HFFc6 (cell line): ENCODE results near the gene TFCP2L1. TPM values are rescaled to one million over a fixed set of nuclear protein-coding genes. Genes with fewer than 3 reads are reported as not detected.
"Not testable (repeated sequence)": the region's sequence is repeated elsewhere in the genome, so short reads cannot be mapped to it uniquely, and the experiment has no call there.

Experiments
- DNase-seq: peaks from one replicate; pipeline ENCODE4 v3.0.0-alpha.2; 2018
- H3K27ac Mint-ChIP-seq: 2 replicates; pipeline ENCODE4 v1.8.0; 2020; ENCODE audit warnings: mild to moderate bottlenecking, mixed read lengths
- H3K27me3 Mint-ChIP-seq: 2 replicates; pipeline ENCODE4 v1.8.0; 2021; ENCODE audit warnings: mild to moderate bottlenecking, moderate library complexity, mixed read lengths; ENCODE audit not compliant: insufficient read depth
- H3K36me3 Mint-ChIP-seq: 2 replicates; pipeline ENCODE4 v1.8.0; 2021; ENCODE audit warnings: low read depth, mixed read lengths
- H3K4me1 Mint-ChIP-seq: 2 replicates; pipeline ENCODE4 v1.8.0; 2020; ENCODE audit warnings: low read depth, mixed read lengths
- H3K4me3 Mint-ChIP-seq: 2 replicates; pipeline ENCODE4 v1.8.0; 2020; ENCODE audit warnings: mild to moderate bottlenecking, moderate library complexity, mixed read lengths
- H3K9me3 Mint-ChIP-seq: 2 replicates; pipeline ENCODE4 v1.8.0; 2020; ENCODE audit warnings: mild to moderate bottlenecking, mixed read lengths
- total RNA-seq, 6 experiments: library from RNA; stranded (reverse); fragmentation: NEBNext Ultra II Directional; extraction: Animal tissue kit (Norgen Biotek cat#: 25700); gene quantifications; 2 replicates in 1 of 6; 3 replicates in 5 of 6; pipeline ENCODE4 v1.2.3, GENCODE V29; 2021
- TF ChIP-seq, protein P1 (sequence below): fragments of 200-600 bp; sonication (generic); IDR thresholded peaks from 2 replicates; pipeline ENCODE4 v1.5.0; 2021; ENCODE audit warnings: antibody characterized with exemption, mild to moderate bottlenecking

TFCP2L1 gene
- total RNA-seq, 6 experiments from 2014 or later = 0.03 TPM; not detected in 5

DNA sequence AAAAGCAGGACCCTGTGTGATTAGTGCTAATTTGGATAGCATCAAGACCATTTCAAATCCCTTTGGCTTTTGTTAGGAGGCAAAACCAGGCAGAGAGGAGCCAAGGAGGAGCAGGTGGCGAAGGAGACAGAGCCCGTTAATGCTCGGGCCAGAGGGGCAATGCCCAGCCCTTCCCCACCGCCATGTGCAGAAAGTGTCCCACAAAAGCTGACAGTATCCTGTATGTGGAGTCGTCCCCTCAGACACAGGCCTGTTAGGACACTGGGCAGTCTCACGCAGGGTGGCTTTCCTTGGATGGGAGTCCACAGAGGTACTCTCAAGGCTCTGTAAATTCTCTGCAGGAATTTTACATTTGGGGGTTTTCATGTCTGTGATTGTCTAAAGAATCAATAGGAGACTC, 44.8 kb upstream of the TFCP2L1 start:
- Mint-ChIP-seq H3K36me3 (no peaks in the 10 kb centered on the region), H3K4me3 (no peak overlapping the region), H3K27me3 (peaks cover 29% of the 10 kb centered on the region), H3K9me3 (no peaks in the 10 kb centered on the region), H3K4me1 (no peaks in the 10 kb centered on the region), H3K27ac (no peak overlapping the region)
- no peak for DNase-seq
- TF ChIP-seq, protein P1, sequence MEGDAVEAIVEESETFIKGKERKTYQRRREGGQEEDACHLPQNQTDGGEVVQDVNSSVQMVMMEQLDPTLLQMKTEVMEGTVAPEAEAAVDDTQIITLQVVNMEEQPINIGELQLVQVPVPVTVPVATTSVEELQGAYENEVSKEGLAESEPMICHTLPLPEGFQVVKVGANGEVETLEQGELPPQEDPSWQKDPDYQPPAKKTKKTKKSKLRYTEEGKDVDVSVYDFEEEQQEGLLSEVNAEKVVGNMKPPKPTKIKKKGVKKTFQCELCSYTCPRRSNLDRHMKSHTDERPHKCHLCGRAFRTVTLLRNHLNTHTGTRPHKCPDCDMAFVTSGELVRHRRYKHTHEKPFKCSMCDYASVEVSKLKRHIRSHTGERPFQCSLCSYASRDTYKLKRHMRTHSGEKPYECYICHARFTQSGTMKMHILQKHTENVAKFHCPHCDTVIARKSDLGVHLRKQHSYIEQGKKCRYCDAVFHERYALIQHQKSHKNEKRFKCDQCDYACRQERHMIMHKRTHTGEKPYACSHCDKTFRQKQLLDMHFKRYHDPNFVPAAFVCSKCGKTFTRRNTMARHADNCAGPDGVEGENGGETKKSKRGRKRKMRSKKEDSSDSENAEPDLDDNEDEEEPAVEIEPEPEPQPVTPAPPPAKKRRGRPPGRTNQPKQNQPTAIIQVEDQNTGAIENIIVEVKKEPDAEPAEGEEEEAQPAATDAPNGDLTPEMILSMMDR = no peak

DNA sequence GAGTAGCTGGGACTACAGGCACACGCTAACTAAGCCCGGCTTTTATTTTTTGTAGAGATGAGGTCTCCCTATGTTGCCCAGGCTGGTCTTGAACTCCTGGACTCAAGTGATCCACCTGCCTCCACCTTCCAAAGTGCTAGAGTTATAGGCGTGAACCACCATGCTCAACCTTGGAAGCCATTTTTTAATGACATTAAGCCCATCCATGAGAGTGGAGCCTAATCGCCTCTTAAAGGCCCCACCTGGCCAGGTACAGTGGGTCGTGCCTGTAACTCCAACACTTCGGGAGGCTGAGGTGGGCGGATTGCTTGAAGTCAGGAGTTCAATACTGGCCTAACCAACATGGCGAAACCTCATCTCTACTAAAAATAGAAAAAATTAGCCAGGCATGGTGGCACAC, 41.6 kb upstream of the TFCP2L1 start:
- Mint-ChIP-seq H3K36me3 (no peaks in the 10 kb centered on the region), H3K27ac (no peak overlapping the region), H3K9me3 (no peaks in the 10 kb centered on the region), H3K4me3 (no peak overlapping the region), H3K4me1 (0 out of 2 replicates have a peak, but pooled peaks cover 4% of the 10 kb centered on the region), H3K27me3 (peaks cover 36% of the 10 kb centered on the region)
- DNase-seq = no peak
- TF ChIP-seq, protein P1 = no peak

DNA sequence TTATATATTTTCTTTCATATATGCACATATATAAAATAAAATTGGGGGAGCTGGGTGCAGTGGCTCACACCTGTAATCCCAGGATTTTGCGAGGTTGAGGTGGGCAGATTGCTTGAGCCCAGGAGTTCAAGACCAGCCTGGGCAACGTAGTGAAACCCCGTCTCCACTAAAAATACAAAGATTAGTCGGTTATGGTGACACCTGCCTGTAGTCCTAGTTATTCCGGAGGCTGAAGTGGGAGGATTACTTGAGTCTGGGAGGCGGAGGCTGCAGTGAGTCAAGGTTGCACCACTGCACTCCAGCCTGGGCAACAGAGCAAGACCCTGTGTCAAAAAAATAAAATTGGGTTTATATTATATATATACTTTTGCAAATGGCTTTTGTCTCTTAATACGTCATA, 39.6 kb upstream of the TFCP2L1 start:
- H3K4me1 Mint-ChIP-seq = 0 out of 2 replicates have a peak, but pooled peaks cover 4% of the 10 kb centered on the region
- TF ChIP-seq, protein P1 = no peak

DNA sequence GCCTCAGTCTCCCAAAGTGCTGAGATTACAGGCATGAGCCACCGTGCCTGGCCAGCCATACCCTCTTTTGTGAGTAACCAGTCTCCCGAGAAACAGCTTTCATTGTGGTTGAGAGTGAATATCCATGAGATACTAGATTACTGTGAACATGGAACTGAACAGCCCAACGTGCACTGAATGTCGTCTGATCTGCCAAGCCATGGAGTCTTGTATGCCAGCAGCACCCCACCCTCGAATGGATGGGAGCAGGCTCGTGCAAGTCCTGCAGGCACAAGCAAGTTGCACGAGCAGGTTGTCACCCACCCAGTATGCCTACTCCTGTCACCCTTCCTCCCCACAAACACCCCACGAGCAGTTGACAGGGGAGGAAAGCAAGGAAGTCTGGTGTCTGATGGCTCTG, 36.5 kb upstream of the TFCP2L1 start:
- Mint-ChIP-seq H3K4me1 (0 out of 2 replicates have a peak, but pooled peaks cover 4% of the 10 kb centered on the region), H3K27me3 (peaks cover 31% of the 10 kb centered on the region), H3K9me3 (no peaks in the 10 kb centered on the region), H3K4me3 (no peak overlapping the region), H3K27ac (no peak overlapping the region), H3K36me3 (no peaks in the 10 kb centered on the region)
- TF ChIP-seq, protein P1 = no peak
- DNase-seq = no peak

More for the DNA sequence above, 39.6 kb upstream of the TFCP2L1 start:
- no peaks in the 10 kb centered on the region for H3K36me3 Mint-ChIP-seq
- no peak for DNase-seq
- H3K27me3 Mint-ChIP-seq = peaks cover 30% of the 10 kb centered on the region
- H3K4me3 Mint-ChIP-seq = no peak overlapping the region
- H3K9me3 Mint-ChIP-seq = no peaks in the 10 kb centered on the region
- no peak overlapping the region for H3K27ac Mint-ChIP-seq

DNA sequence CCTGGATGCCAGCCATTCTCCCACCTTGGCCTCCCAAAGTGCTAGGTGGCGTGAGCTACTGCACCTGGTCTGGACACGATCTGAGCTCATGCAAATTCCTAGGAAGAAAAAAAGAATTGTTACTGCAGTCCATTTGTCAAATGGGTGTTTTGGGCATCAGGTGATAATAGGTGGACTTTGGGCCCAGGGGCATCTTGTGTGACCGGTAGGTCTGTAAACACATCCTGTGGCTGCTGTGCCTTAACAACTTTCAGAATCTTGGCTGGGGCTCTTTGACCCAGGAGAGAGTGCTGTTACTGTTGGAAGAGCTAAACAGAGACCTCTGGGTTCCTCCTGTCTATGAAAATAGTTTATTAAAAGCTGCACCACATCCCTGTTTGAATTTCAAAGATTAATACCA, 34.9 kb upstream of the TFCP2L1 start:
- 0 out of 2 replicates have a peak, but pooled peaks cover 4% of the 10 kb centered on the region for H3K4me1 Mint-ChIP-seq
- peaks cover 25% of the 10 kb centered on the region for H3K27me3 Mint-ChIP-seq
- H3K4me3 Mint-ChIP-seq = no peak overlapping the region
- no peaks in the 10 kb centered on the region for H3K36me3 Mint-ChIP-seq
- H3K9me3 Mint-ChIP-seq = no peaks in the 10 kb centered on the region
- TF ChIP-seq, protein P1 = no peak
- DNase-seq = no peak
- H3K27ac Mint-ChIP-seq = no peak overlapping the region

DNA sequence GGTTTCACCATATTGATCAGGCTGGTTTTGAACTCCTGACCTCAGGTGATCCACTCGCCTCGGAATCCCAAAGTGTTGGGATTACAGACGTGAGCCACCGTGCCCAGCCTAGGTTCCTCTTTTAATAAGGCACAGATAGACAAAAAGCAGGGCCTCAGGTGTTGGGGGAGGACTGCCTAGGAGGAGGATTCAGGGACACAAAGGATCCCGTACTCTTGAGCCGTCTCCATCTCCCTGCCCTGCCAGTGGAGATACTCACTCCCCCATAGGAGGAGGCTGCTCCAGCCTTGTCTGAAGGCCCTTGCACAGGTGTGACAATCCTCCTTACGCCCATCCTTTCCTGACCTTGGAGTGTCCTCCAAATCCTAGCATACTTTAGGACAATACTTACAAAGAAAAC, 32.0 kb upstream of the TFCP2L1 start:
- DNase-seq = no peak
- Mint-ChIP-seq H3K27me3 (peaks cover 27% of the 10 kb centered on the region), H3K9me3 (no peaks in the 10 kb centered on the region), H3K4me3 (no peak overlapping the region), H3K27ac (no peak overlapping the region), H3K36me3 (no peaks in the 10 kb centered on the region), H3K4me1 (no peaks in the 10 kb centered on the region)
- TF ChIP-seq, protein P1 = no peak

DNA sequence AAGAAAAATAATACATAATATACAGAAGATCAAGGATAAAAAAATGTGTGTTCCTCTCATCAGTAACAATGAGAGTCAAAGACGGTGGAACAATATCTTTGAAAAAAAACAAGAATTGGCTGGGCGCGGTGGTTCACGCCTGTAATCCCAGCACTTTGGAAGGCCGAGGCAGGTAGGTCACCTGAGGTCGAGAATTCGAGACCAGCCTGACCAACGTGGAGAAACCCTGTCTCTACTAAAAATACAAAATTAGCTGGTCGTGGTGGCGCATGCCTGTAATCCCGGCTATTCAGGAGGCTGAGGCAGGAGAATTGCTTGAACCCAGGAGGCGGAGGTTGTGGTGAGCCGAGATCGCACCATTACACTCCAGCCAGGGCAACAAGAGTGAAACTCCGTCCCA, 28.7 kb upstream of the TFCP2L1 start:
- not testable (repeated sequence) for H3K36me3 Mint-ChIP-seq, H3K9me3 Mint-ChIP-seq, H3K4me1 Mint-ChIP-seq, H3K27ac Mint-ChIP-seq, DNase-seq, H3K4me3 Mint-ChIP-seq
- peaks cover 11% of the 10 kb centered on the region for H3K27me3 Mint-ChIP-seq
